Trophoblast cell (in vitro differentiated cells and primary cell): Measurements from ENCODE around the gene NFATC2.
"Not testable (repeated sequence)": the region's sequence is repeated elsewhere in the genome, so short reads cannot be mapped to it uniquely, and the experiment has no call there.

Experiments used
- DNase-seq, 2 donors: peaks; one replicate each; pipeline ENCODE4 v3.0.0-alpha.2; 2016
- H2AFZ ChIP-seq: 2 replicates; pipeline ENCODE4 v1.6.1; 2013; ENCODE audit warnings: low read length, moderate library complexity, mild to moderate bottlenecking; ENCODE audit not compliant: insufficient read depth, poor library complexity
- H2AK5ac ChIP-seq: 2 replicates; pipeline ENCODE4 v1.6.1; 2013; ENCODE audit warnings: mild to moderate bottlenecking, low read length
- H2BK120ac ChIP-seq: 2 replicates; pipeline ENCODE4 v1.6.1; 2013; ENCODE audit warnings: low read length, mild to moderate bottlenecking, moderate library complexity; ENCODE audit not compliant: insufficient read depth, poor library complexity
- H2BK12ac ChIP-seq: 2 replicates; pipeline ENCODE4 v1.6.1; 2013; ENCODE audit warnings: mild to moderate bottlenecking, low read length, moderate library complexity
- H2BK5ac ChIP-seq: 2 replicates; pipeline ENCODE4 v1.6.1; 2013; ENCODE audit warnings: low read length, low read depth, moderate library complexity, mild to moderate bottlenecking; ENCODE audit not compliant: poor library complexity
- H3K14ac ChIP-seq: 2 replicates; pipeline ENCODE4 v1.6.1; 2013; ENCODE audit warnings: mild to moderate bottlenecking, low read length
- H3K18ac ChIP-seq: 2 replicates; pipeline ENCODE4 v1.6.1; 2013; ENCODE audit warnings: mild to moderate bottlenecking, low read length
- H3K23ac ChIP-seq: 2 replicates; pipeline ENCODE4 v1.6.1; 2013; ENCODE audit warnings: low read length
- H3K27ac ChIP-seq: 2 replicates; pipeline ENCODE4 v1.5.1; 2013; ENCODE audit warnings: low read depth, mild to moderate bottlenecking, inconsistent platforms, low read length, moderate library complexity
- H3K27me3 ChIP-seq: 2 replicates; pipeline ENCODE4 v1.6.1; 2013; ENCODE audit warnings: inconsistent platforms, mild to moderate bottlenecking, low read length, moderate library complexity; ENCODE audit not compliant: insufficient read depth
- H3K36me3 ChIP-seq, 2 experiments: 1 replicate in 1 of 2; 2 replicates in 1 of 2; pipeline ENCODE4 v1.6.1; 2013; ENCODE audit warnings: low read length in 2 of 2, mild to moderate bottlenecking in 2 of 2, moderate library complexity in 1 of 2; ENCODE audit not compliant: insufficient read depth in 2 of 2, control insufficient read depth in 1 of 2
- H3K4ac ChIP-seq: 2 replicates; pipeline ENCODE4 v1.6.1; 2013; ENCODE audit warnings: low read depth, mild to moderate bottlenecking, low read length, moderate library complexity
- H3K4me1 ChIP-seq, 2 experiments: 1 replicate in 1 of 2; 2 replicates in 1 of 2; pipeline ENCODE4 v1.6.1; 2013; ENCODE audit warnings: low read length in 2 of 2, mild to moderate bottlenecking in 2 of 2, moderate library complexity in 1 of 2; ENCODE audit not compliant: insufficient read depth in 2 of 2, control insufficient read depth in 1 of 2
- H3K4me2 ChIP-seq: 2 replicates; pipeline ENCODE4 v1.6.1; 2013; ENCODE audit warnings: inconsistent platforms, mild to moderate bottlenecking, low read length, moderate library complexity
- H3K4me3 ChIP-seq: 2 replicates; pipeline ENCODE4 v1.5.1; 2013; ENCODE audit warnings: mild to moderate bottlenecking, low read depth, low read length, inconsistent platforms
- H3K79me1 ChIP-seq: one replicate; pipeline ENCODE4 v1.6.1; 2013; ENCODE audit warnings: low read length
- H3K79me2 ChIP-seq: 2 replicates; pipeline ENCODE4 v1.6.1; 2013; ENCODE audit warnings: low read length, mild to moderate bottlenecking; ENCODE audit not compliant: control insufficient read depth, insufficient read depth, poor library complexity
- H3K9ac ChIP-seq: 2 replicates; pipeline ENCODE4 v1.6.1; 2013; ENCODE audit warnings: mild to moderate bottlenecking, low read length
- H3K9me3 ChIP-seq: 2 replicates; pipeline ENCODE4 v1.6.1; 2013; ENCODE audit warnings: low read depth, mild to moderate bottlenecking, control low read depth, inconsistent platforms, low read length; ENCODE audit not compliant: insufficient read depth
- H4K12ac ChIP-seq: 2 replicates; pipeline ENCODE4 v1.6.1; 2013; ENCODE audit warnings: low read depth, mild to moderate bottlenecking, low read length, moderate library complexity
- H4K8ac ChIP-seq: 2 replicates; pipeline ENCODE4 v1.6.1; 2013; ENCODE audit warnings: low read depth, mild to moderate bottlenecking, low read length, moderate library complexity
- H4K91ac ChIP-seq: one replicate; pipeline ENCODE4 v1.6.1; 2013; ENCODE audit warnings: low read depth, mild to moderate bottlenecking, low read length, moderate library complexity
- WGBS: extraction: QIAGEN DNeasy Blood & Tissue Kit; methylation state at CpG from one replicate; pipeline ENCODE4 v1.1.7; 2013; ENCODE audit warnings: missing lambda C conversion rate; ENCODE audit not compliant: insufficient read length, insufficient coverage; ENCODE audit errors: extremely low coverage; 5-methylcytosine and 5-hydroxymethylcytosine counted together

NFATC2 gene

DNA sequence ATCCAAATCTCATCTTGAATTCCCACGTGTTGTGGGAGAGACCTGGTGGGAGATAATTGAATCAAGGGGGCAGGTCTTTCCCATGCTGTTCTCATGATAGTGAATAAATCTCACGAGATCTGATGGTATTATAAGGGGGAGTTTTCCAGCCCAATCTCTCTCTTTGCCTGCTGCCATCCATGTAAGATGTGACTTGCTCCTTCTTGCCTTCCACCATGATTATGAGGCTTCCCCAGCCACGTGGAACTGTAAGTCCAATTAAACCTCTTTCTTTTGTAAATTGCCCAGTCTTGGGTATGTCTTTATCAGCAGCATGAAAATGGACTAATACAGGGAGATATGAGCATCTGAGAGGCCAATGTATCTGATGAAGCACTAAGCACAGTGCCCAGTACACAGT is 26.0 kb upstream of the NFATC2 start:
- H3K36me3 ChIP-seq, H2BK120ac ChIP-seq, H3K9ac ChIP-seq, H3K4me1 ChIP-seq, H3K27ac ChIP-seq, H2BK5ac ChIP-seq, H3K18ac ChIP-seq, H3K4ac ChIP-seq, H2AK5ac ChIP-seq, H3K14ac ChIP-seq, DNase-seq, H4K8ac ChIP-seq, H3K4me2 ChIP-seq, H4K91ac ChIP-seq, H3K23ac ChIP-seq, H2AFZ ChIP-seq, H3K27me3 ChIP-seq, H3K79me1 ChIP-seq, H3K4me3 ChIP-seq, H2BK12ac ChIP-seq, H3K79me2 ChIP-seq, H4K12ac ChIP-seq, H3K9me3 ChIP-seq: not testable (repeated sequence)
- WGBS: no CpG with 5 or more reads among the region's 3 CpGs

- Histone ChIP-seq H3K9me3 (no peaks in the 10 kb centered on the region), H3K18ac (no peak overlapping the region), H3K36me3 (no peaks in the 10 kb centered on the region), H3K27me3 (peaks cover 5% of the 10 kb centered on the region), H2AK5ac (no peak overlapping the region), H3K23ac (no peak overlapping the region), H3K4me2 (no peak overlapping the region), H4K8ac (no peak overlapping the region), H3K4me3 (no peak overlapping the region), H2BK5ac (no peak overlapping the region), H3K4me1 (peaks cover 6 to 8% of the 10 kb centered on the region in 2 experiments), H3K79me1 (peaks cover 8% of the 10 kb centered on the region), H3K14ac (no peak overlapping the region), H3K27ac (no peak overlapping the region), H2BK120ac (no peak overlapping the region), H3K79me2 (peaks cover 2% of the 10 kb centered on the region), H2BK12ac (no peak overlapping the region), H3K9ac (no peak overlapping the region), H3K4ac (no peak overlapping the region), H4K12ac (no peak overlapping the region), H2AFZ (no peak overlapping the region), H4K91ac (no peak overlapping the region)
- no CpG with 5 or more reads among the region's 5 CpGs for WGBS
- DNase-seq: no peak
Measured at GRCh38 chr20:51567622-51568021, 25.1 kb upstream of the NFATC2 start.

DNA sequence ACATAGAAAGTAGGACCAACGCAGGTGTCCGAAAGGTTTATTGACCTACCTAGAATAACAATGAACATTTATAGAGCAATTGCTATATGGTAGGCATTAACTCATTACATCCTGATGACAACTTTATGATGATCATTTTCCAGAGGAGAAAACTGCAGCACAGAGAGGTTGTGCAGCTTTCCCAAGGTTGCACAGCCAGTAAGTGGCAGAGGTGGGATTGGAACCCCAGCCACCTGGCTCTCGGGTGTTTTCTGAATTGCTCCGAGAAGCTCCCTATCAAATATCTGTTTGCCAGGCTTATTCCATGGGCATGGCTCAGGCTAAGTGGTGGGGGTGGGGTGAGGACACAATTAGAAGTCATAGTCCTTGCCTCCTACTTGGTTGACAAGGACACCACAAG is 24.1 kb upstream of the NFATC2 start:
- H2AK5ac ChIP-seq: peak overlapping the region; percentile 39
- no peak overlapping the region for H3K4me3 ChIP-seq
- H3K79me2 ChIP-seq: peaks cover 2% of the 10 kb centered on the region
- no peak overlapping the region for H3K4ac ChIP-seq
- H3K79me1 ChIP-seq: peaks cover 13% of the 10 kb centered on the region
- H2BK120ac ChIP-seq: no peak overlapping the region
- no peak overlapping the region for H3K9ac ChIP-seq
- no peaks in the 10 kb centered on the region for H3K9me3 ChIP-seq
- H3K27me3 ChIP-seq: peaks cover 5% of the 10 kb centered on the region
- H2BK12ac ChIP-seq: no peak overlapping the region
- WGBS: no CpG with 5 or more reads among the region's 4 CpGs
- H2BK5ac ChIP-seq: no peak overlapping the region
- no peak overlapping the region for H3K23ac ChIP-seq
- no peak overlapping the region for H3K27ac ChIP-seq
- DNase-seq: no peak
- H3K36me3 ChIP-seq: no peaks in the 10 kb centered on the region
- no peak overlapping the region for H3K4me2 ChIP-seq
- H4K8ac ChIP-seq: no peak overlapping the region
- no peak overlapping the region for H2AFZ ChIP-seq
- no peak overlapping the region for H4K12ac ChIP-seq
- no peak overlapping the region for H4K91ac ChIP-seq
- H3K4me1 ChIP-seq: peaks cover 6 to 10% of the 10 kb centered on the region in 2 experiments
- no peak overlapping the region for H3K18ac ChIP-seq
- no peak overlapping the region for H3K14ac ChIP-seq

GRCh38 chr20:51565298-51566144 is 23.0 kb upstream of the NFATC2 start:
- WGBS: no CpG with 5 or more reads among the region's 14 CpGs
- Histone ChIP-seq H4K91ac (no peak overlapping the region), H3K27me3 (peaks cover 9% of the 10 kb centered on the region), H3K27ac (no peak overlapping the region), H3K9ac (no peak overlapping the region), H3K79me1 (peaks cover 11% of the 10 kb centered on the region), H3K79me2 (no peaks in the 10 kb centered on the region), H4K12ac (no peak overlapping the region), H3K4me3 (no peak overlapping the region), H3K4me2 (no peak overlapping the region), H2AK5ac (no peak overlapping the region), H3K36me3 (no peaks in the 10 kb centered on the region), H3K18ac (no peak overlapping the region), H3K4me1 (peaks cover 6 to 8% of the 10 kb centered on the region in 2 experiments), H2BK5ac (no peak overlapping the region), H2BK120ac (no peak overlapping the region), H2AFZ (no peak overlapping the region), H3K14ac (no peak overlapping the region), H3K9me3 (peaks cover under 1% of the 10 kb centered on the region), H3K4ac (no peak overlapping the region), H4K8ac (no peak overlapping the region), H2BK12ac (no peak overlapping the region), H3K23ac (no peak overlapping the region)
- no peak for DNase-seq
